Measurements from ENCODE around the gene TAF11L14. TPM values are rescaled to one million over a fixed set of nuclear protein-coding genes. Genes with fewer than 3 reads are reported as not detected.

TAF11L14 gene
- not detected in 5 replicates for total RNA-seq (2022; extraction: Qiagen RNA extraction)

DNA sequence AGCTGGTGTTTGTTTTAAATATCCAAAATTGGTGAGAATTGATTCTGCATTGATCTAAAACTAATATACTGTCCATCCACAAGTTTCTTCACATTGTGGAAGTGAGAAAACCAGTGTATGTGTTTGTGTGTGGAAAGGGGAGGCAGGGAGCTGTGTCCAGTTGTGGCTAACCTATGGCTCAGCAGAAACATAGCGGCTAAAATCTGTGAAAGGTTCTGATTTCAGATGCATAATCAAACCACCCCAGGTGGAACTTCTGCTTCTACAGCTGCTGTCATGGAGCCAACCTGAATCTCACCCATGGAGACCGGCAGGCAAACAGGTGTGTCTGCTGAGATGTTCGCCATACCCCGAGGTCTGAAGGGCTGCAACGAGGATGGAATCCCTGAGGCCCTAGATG lies at the start of gene TAF11L14:
TSS of gene TAF11L14 (plus strand) at position 301 of the 400 bp plus-strand sequence.

DNA sequence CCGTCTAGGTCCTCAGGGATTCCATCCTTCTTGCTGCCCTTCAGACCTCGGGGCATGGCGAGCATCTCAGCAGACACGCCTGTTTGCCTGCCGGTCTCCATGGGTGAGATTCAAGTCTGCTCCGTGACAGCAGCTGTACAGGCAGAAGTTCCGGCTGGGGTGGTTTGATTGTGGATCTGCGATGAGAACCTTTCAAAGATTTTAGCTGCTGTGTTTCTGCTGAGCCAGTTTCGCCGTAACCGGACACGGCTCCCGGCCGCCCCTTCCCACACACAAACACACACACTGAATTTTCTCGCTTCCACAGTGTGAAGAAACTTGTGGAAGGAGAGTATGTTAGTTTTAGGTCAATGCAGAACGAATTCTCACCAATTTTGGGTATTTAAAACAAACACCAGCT lies 48.6 kb upstream of the TAF11L14 start, which contains the start of gene TAF11L7:
TSS of gene TAF11L7 (minus strand) at position 101 of the 400 bp plus-strand sequence.

GRCh38 chr5:17590860-17591259 lies 43.4 kb upstream of the TAF11L14 start, which contains the start of gene TAF11L8:
TSS of gene TAF11L8 (minus strand) at chr5:17590960.

GRCh38 chr5:17594255-17594654 lies 40.0 kb upstream of the TAF11L14 start, which contains the start of gene TAF11L9:
TSS of gene TAF11L9 (minus strand) at chr5:17594394.

GRCh38 chr5:17597728-17598127 lies 36.5 kb upstream of the TAF11L14 start, which contains the start of gene TAF11L10:
TSS of gene TAF11L10 (minus strand) at chr5:17597828.

GRCh38 chr5:17603880-17604279 lies 30.4 kb upstream of the TAF11L14 start, which contains the start of gene TAF11L11:
TSS of gene TAF11L11 (plus strand) at chr5:17604183.

GRCh38 chr5:17610092-17610491 lies 24.2 kb upstream of the TAF11L14 start, which contains the start of gene TAF11L12:
TSS of gene TAF11L12 (plus strand) at chr5:17610392.

GRCh38 chr5:17631788-17632187 lies 2.5 kb upstream of the TAF11L14 start, which contains the start of gene TAF11L13:
TSS of gene TAF11L13 (plus strand) at chr5:17632088.

Other genes with a start within 250 kb of the TAF11L14 start
- not detected in 5 replicates for gene TAF11L2, start 136.2 kb upstream of the TAF11L14 start, total RNA-seq (2022; extraction: Qiagen RNA extraction)
- gene TAF11L3, start 116.1 kb upstream of the TAF11L14 start, total RNA-seq (2022; extraction: Qiagen RNA extraction) = not detected in 5 replicates
- gene TAF11L4, start 112.7 kb upstream of the TAF11L14 start, total RNA-seq (2022; extraction: Qiagen RNA extraction) = not detected in 5 replicates
- gene TAF11L5, start 109.2 kb upstream of the TAF11L14 start, total RNA-seq (2022; extraction: Qiagen RNA extraction) = not detected in 5 replicates
- gene TAF11L6, start 105.8 kb upstream of the TAF11L14 start, total RNA-seq (2022; extraction: Qiagen RNA extraction) = not detected in 5 replicates
- gene TAF11L7, start 48.7 kb upstream of the TAF11L14 start, total RNA-seq (2022; extraction: Qiagen RNA extraction) = not detected in 5 replicates
- not detected in 5 replicates for gene TAF11L8, start 43.5 kb upstream of the TAF11L14 start, total RNA-seq (2022; extraction: Qiagen RNA extraction)
- not detected in 5 replicates for gene TAF11L9, start 40.1 kb upstream of the TAF11L14 start, total RNA-seq (2022; extraction: Qiagen RNA extraction)
- not detected in 5 replicates for gene TAF11L10, start 36.6 kb upstream of the TAF11L14 start, total RNA-seq (2022; extraction: Qiagen RNA extraction)
- gene TAF11L11, start 30.3 kb upstream of the TAF11L14 start, total RNA-seq (2022; extraction: Qiagen RNA extraction) = 0.07 to 0.39 TPM (median 0.10 TPM) in 4 of 5 replicates, not detected in the other
- 0.09 TPM in 1 of 5 replicates, not detected in the others for gene TAF11L12, start 24.1 kb upstream of the TAF11L14 start, total RNA-seq (2022; extraction: Qiagen RNA extraction)
- not detected in 5 replicates for gene TAF11L13, start 2.4 kb upstream of the TAF11L14 start, total RNA-seq (2022; extraction: Qiagen RNA extraction)